ENCODE results near the gene WDFY4.

WDFY4 gene

GRCh38 chr10:48821692-48822091, 137.0 kb downstream of the WDFY4 start:
- no peak for TF ChIP-seq CTCF (IDR thresholded peaks at IDR 0.05; ENCODE audit: borderline replicate concordance, insufficient read depth, low read depth, low read length)
- no peak overlapping the region for H3K4me3 ChIP-seq (ENCODE audit: low read depth, low read length)

- no peak overlapping the region for H3K4me3 ChIP-seq (ENCODE audit: low read depth, low read length)
- no peak for TF ChIP-seq CTCF (IDR thresholded peaks at IDR 0.05; ENCODE audit: borderline replicate concordance, insufficient read depth, low read depth, low read length)
Observed at GRCh38 chr10:48833674-48834073, 149.0 kb downstream of the WDFY4 start.

- no peak for TF ChIP-seq CTCF (IDR thresholded peaks at IDR 0.05; ENCODE audit: borderline replicate concordance, insufficient read depth, low read depth, low read length)
- H3K4me3 ChIP-seq (ENCODE audit: low read depth, low read length) = no peak overlapping the region
Observed at GRCh38 chr10:48834189-48834965, 149.7 kb downstream of the WDFY4 start.

- TF ChIP-seq CTCF (IDR thresholded peaks at IDR 0.05; ENCODE audit: borderline replicate concordance, insufficient read depth, low read depth, low read length) = no peak
- H3K4me3 ChIP-seq (ENCODE audit: low read depth, low read length) = no peak overlapping the region
Observed at GRCh38 chr10:48835781-48836180, 151.1 kb downstream of the WDFY4 start.

GRCh38 chr10:48836605-48837004, 151.9 kb downstream of the WDFY4 start:
- TF ChIP-seq CTCF (IDR thresholded peaks at IDR 0.05; ENCODE audit: borderline replicate concordance, insufficient read depth, low read depth, low read length) = no peak
- H3K4me3 ChIP-seq (ENCODE audit: low read depth, low read length) = no peak overlapping the region

GRCh38 chr10:48838834-48839233, 154.2 kb downstream of the WDFY4 start:
- no peak overlapping the region for H3K4me3 ChIP-seq (ENCODE audit: low read depth, low read length)
- no peak for TF ChIP-seq CTCF (IDR thresholded peaks at IDR 0.05; ENCODE audit: borderline replicate concordance, insufficient read depth, low read depth, low read length)

All from GM12875 (cell line).